ENCODE results near the gene NAE1. TPM values are rescaled to one million over a fixed set of nuclear protein-coding genes. Genes with fewer than 3 reads are reported as not detected.
"Not testable (repeated sequence)": the region's sequence is repeated elsewhere in the genome, so short reads cannot be mapped to it uniquely, and the experiment has no call there.

Gene NAE1
- 125 and 135 TPM in 2 replicates for total RNA-seq (2014; rRNA removed; shearing (Covaris generic))

- DNase-seq (ENCODE audit: low read depth) = peak; percentile 79
Observed at GRCh38 chr16:66830422-66831404, at the start of gene NAE1. NAE1 (minus strand) TSS chr16:66830976; CDS start chr16:66830899, 77 bp downstream.

DNA sequence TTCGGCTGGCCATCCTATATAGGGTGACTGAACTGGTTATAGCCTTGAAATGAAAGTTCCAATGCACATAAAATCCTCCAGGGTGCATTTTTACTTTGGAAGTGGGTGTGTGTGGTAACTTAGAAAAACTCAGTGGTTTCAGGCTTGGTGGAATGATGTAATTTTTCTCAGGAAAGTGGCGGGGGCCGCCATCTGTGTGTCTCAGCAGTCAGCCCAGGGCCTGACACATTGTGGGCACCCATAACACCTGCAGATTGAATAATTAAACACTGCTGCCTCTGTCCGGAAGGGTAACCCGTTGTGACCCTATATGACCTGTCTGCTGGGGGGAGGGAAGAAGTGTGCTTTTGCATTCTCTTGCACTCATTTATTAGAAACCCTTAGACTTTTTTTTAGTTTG lies 47.3 kb upstream of the NAE1 start:
- peak; percentile 76 for DNase-seq (ENCODE audit: low read depth)

- DNase-seq (ENCODE audit: low read depth) = peak; percentile 86
Observed at GRCh38 chr16:66874079-66874775, 43.5 kb upstream of the NAE1 start.

GRCh38 chr16:66873685-66874055 lies 42.9 kb upstream of the NAE1 start:
- DNase-seq (ENCODE audit: low read depth) = no peak

DNA sequence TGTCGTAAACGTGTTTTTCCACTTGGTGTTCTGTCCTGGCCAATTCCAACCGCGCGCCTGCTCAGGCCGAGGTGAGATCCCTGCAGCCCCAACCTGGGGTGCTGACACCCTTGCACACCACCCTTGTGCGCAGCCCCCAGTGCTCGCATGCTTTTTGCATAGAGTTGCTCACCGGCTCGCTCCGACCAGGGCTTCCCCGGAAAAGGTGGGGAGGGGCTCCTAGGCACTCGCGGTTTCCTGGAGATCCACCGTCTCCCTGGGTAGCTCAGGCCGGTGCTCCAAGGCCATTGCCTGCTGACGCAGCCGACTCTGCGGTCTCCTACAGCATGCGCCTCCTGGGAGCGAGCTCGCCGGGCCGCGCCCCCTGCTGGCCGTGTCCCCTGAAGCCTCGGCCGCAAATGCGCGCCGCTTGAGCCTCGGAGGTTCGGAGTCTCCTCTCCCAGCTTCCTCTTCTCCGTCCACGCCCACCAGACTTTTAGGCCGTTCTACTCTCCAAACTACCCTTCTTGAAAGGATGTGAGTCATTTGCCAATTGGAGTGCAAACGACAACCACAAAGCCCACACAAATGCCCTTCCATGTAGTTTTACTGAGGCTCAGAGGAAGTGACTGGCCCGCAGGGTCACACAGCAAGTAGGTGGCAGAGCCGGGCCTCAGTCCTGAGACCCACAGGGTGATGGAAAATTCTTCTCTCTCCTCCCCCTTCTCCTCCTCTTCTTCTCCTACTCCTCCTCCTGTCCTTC lies 42.3 kb upstream of the NAE1 start:
- DNase-seq (ENCODE audit: low read depth) = peak; percentile 100

DNA sequence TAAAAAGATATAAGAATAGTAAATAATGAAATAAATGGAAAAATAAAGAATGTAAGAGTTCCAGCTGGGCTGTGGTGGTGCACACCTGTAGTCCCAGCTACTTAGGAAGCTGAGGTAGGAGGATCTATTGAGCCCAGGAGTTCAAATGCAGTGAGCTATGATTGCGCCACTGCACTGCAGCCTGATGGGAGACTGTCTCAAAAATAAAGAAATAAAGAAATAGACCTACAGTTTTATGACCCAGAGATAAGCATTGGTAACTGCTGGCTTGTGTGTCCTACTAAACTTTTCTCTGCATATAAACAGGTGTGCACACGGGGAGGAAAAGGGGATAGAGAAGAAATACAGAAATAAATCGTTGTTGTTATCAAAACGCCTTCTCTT lies 41.8 kb upstream of the NAE1 start:
- DNase-seq (ENCODE audit: low read depth) = no peak

DNA sequence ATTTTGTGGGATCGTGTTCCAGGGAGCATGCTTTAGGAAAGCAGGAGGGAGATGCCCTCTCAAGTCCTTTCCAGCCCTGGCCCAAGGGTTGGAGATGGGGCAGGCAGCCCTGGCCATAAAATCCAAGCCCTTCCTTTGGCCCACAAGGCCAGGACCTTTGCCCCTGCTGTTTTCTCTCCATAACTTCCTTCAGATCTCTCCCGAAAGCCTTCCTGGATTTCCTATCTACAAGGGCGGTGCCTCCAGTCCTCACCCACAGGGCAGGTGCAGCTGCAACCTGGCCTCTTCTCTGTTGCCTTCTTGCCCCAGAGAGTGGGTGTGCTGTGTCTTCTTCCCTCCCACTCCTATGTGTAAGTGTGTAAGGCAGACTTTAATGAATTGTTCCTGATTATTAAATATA lies 41.1 kb upstream of the NAE1 start:
- DNase-seq (ENCODE audit: low read depth) = no peak

DNA sequence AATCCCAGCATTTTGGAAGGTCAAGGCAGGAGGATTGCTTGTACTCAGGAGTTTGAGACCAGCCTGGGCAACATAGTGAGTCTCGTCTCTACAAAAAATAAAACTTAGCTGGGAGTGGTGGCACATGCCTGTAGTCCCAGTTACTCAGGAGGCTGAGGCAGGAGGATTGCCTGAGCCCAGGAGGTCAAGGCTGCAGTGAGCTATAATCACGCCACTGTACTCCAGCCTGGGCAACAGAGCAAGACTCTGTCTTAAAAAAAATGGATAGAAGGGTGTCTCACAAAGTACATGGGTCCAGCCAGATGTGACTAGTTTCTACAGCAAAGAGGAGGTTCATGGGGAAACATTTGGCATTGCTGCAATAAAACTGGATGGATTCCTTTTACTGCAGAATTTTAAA lies 40.6 kb upstream of the NAE1 start:
- not testable (repeated sequence) for DNase-seq (ENCODE audit: low read depth)

- no peak for DNase-seq (ENCODE audit: low read depth)
Observed at GRCh38 chr16:66869424-66869823, 38.6 kb upstream of the NAE1 start.

DNA sequence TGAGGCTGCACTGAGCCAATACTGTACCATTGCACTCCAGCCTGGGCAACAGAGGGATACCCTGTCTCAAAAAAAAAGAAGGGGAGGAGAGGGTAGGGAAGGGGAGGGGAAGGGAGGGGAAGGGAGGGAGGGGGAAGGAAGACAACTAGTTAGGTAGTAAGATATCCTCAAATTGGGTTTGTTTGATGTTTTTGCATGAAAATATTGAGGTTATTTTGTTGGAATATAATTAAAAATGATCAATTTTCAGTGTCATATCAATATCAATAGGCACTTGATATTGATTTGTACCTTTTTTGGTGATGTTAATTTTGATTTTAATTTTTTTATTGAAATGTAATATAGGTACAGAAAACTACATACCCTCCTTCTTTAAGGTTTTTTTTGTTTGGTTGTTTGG lies 32.9 kb upstream of the NAE1 start:
- DNase-seq (ENCODE audit: low read depth) = no peak

DNA sequence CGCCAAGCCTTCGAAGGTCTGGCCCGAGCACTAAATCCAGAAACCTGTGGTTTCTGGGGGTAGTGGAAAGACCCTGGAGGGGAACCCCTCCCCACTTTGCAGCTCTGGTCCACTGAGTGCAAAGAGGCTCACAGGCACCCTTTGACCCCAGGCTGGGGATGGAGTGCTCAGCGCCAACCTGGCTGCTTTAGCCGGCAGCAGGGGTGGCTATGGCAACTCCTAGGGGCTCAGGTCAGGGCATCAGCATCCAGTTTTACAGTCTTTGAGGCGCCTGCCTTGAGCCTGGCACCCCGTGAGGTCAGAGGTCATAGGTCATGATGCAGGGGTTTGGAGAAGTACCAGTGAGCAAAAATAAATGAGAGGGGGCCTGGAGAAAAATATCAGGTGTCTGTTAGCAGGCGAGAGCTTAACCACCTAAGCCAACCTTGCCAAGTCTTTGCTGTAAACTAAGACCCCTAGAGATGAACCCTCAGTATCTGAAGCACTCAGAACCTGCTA lies 31.3 kb upstream of the NAE1 start:
- no peak for DNase-seq (ENCODE audit: low read depth)

DNA sequence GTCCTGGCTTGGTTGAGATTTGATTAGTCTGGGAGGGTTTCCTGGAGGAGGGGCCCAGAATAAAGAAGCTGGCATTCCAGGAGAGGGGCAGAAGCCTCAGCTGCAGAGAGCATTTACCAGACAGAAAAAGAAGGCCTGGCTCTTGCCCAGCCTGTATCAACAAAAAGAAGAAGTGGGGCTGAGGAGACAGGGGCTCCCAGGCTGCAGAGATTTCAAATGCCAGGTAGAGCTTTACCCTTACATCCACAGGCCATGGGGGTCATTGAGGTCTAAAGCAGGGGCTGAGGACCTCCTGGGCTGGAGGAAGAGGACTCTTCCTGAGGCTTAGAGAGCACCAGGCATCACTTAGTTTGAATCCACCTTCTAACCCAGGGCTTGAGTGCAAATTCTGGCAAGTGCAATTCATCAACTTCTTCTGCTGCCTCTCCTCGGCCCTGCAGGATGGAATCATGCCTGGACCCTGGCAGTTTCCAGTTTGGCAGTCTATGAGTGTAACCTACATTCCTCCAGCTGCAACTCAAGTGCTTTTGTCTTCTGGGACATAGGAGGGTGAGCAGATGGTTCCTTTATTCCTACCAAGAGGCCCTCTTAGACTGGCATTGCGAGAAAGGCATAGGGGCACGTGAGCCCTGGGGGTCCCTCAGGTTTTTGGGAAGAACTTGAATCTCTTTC lies 28.8 kb upstream of the NAE1 start:
- no peak for DNase-seq (ENCODE audit: low read depth)

DNA sequence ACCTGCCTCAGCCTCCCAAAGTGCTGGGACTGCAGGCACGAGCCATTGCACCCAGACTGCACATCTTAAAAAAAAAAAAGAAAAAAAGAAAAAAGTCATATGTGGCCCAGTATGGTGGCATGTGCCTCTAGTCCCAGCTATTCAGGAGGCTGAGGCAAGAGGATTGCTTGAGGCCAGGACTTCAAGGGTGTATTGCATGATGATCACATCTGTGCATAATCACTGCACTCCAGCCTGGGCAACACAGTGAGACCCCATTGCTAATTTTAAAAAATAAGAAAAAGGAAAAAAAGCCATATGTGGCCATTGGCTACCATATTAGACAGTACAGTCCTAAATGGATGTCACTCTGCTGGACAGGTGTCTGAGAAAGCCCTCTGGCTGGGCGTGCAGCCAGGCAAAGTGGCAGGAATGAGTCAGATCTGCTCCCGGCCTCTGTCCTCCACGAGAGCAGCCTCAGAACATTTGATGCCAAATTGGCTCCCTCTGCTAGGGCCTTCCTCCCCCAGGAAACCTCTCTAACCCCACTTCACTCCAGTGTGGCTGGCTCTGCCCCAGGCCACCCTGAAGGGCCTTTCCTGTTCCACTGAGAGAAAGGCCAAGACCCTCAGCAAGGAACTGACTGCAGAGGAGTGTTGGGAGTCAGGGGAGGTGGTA lies 28.1 kb upstream of the NAE1 start:
- DNase-seq (ENCODE audit: low read depth) = peak; percentile 92

- no peak for DNase-seq (ENCODE audit: low read depth)
Observed at GRCh38 chr16:66857437-66857836, 26.7 kb upstream of the NAE1 start.

DNA sequence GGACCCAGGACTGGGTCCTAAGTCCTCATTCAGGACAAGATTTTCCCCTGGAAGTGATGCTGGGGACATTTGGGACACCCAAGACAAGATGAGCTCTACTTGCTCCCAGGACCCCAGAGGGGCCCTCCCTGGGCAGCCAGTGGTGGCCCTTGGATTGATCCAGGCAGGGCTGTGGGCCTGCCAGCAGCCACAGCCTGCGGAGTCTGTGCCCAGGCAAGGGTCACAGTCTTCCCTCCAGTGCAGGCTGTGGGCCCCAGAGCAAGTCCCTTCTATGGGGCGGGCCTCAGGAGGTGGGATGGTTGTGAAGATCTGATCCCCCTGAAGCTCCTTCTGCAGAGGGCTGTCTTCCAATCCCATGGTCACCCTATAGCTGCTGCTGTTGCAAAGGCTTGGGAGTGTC lies 26.0 kb upstream of the NAE1 start:
- DNase-seq (ENCODE audit: low read depth) = no peak

GRCh38 chr16:66856184-66856730 lies 25.5 kb upstream of the NAE1 start:
- DNase-seq (ENCODE audit: low read depth) = no peak

DNA sequence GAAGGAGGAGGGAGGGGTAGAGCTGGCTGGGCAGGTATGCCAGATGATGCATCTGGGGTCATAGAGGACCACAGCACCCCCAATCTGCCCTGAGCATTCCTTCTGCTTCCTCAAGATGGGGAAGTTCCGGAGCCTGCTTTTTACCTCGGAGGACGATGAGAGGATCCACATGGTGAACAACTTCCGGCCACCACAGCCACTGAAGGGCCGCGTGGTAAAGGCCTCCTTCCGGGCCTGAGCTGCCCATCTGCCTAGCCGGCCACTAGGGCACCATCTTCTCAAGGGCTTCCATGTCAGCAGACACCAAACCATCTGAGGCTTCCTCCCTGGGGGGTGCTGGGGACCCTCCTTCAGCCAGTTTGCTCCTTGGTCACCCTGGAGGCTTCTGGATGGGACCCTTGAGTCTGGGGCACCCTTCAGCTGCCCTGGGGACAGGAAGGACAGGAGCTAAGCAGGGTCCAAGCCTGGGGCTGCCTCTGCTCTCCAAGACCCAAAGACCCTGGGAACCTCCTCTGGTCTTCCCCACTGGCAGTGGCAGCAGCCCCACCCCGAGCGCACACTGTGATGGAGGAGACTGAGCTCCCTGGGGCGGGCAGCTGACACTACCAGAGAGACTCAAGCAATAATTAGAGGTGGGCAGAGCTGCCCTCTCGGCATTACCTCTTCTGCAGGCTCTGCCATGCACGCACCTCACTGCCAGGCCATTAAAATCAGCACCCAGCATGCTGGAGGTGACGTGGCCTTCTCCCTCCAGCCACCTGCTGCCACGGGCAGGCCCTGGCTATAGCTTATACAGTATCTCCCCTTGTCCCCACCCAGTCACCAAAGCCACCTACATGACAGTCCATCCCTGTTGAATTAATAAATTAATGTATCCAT lies 22.7 kb upstream of the NAE1 start:
- no peak for DNase-seq (ENCODE audit: low read depth)

DNA sequence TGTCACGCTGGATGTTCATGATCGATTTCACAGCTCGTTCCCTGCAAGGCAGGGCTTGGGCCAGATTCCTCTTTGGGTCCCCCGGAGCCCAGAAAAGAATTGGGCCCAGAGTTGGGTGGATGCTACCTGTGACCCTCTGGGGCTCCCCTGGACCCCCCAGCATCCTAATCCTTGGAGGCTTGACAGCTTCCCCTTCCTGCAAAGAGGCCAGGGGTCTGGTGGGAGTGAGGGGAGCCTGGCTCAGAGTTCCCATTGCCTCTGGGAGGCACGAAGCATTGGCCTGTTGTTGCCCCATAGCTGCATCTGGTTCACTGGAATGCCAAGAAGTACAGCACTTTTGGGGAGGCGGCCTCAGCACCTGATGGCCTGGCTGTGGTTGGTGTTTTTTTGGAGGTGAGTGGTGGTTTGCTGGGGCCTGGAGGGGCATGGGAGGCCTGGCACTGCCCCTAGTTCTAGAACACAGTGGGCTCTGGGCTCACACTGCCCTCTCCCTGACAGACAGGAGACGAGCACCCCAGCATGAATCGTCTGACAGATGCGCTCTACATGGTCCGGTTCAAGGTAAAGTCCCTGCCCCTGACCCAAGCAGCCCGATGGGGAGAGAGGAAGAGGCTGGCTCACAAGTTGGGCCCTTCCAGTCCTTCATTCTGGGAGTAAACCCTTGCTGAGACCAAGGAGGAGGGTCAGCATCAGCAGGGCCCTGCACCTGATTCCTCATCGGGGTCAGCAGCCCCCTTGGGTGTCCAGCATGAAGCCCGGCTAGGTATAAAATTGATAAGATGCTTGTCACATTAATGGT lies 20.6 kb upstream of the NAE1 start:
- DNase-seq (ENCODE audit: low read depth) = no peak

Measured in RPMI7951 (cell line).